Endothelial cell of umbilical vein (primary cell): ENCODE measurements around the gene CNFN. TPM values are rescaled to one million over a fixed set of nuclear protein-coding genes. Genes with fewer than 3 reads are reported as not detected.

Source experiments
- BruUV-seq: library from RNA; stranded (reverse); fragments of 400-500 nt; replicated peaks from 2 replicates; lab custom pipeline; 2021; lab: Mats Ljungman, UMichigan
- CTCF ChIA-PET: fragments of 300-600, 350-600 bp; sonication (Branson Sonifier 250); formaldehyde crosslinking; loops from one replicate; lab custom pipeline; 2021; ENCODE audit warnings: antibody characterized with exemption, inconsistent platforms; lab: Charles Lee
- POLR2A ChIA-PET: fragments of 300-600, 350-600 bp; sonication (Branson Sonifier 250); formaldehyde crosslinking; loops from one replicate; lab custom pipeline; 2021; ENCODE audit warnings: antibody characterized with exemption, inconsistent platforms; lab: Charles Lee
- DNase-seq: peaks from one replicate; pipeline ENCODE4 v3.0.0-alpha.2; 2011; ENCODE audit warnings: low read depth, low spot score
- FAIRE-seq: peaks from 2 replicates; lab custom pipeline; 2011; peaks lifted over from hg19 to GRCh38; lab: Jason Lieb, UNC
- H2AFZ ChIP-seq: 2 replicates; pipeline ENCODE4 v1.6.0; 2012; ENCODE audit warnings: low read depth, low read length, control low read depth, inconsistent platforms
- H3K27ac ChIP-seq: 2 replicates; pipeline ENCODE4 v1.5.1; 2011; ENCODE audit warnings: low read depth, mild to moderate bottlenecking, control low read depth, low read length, moderate library complexity; ENCODE audit not compliant: insufficient read depth
- H3K27me3 ChIP-seq, 2 experiments: 2 replicates each; pipeline versions ENCODE4 v1.6.0 to v1.6.1; 2011; ENCODE audit warnings: low read length in 2 of 2, mixed read lengths in 1 of 2; ENCODE audit not compliant: control insufficient read depth in 2 of 2, insufficient read depth in 2 of 2
- H3K36me3 ChIP-seq, 2 experiments: 2 replicates in 1 of 2; 3 replicates in 1 of 2; pipeline ENCODE4 v1.5.1; 2011; ENCODE audit warnings: low read length in 2 of 2, mild to moderate bottlenecking in 1 of 2, moderate library complexity in 1 of 2; ENCODE audit not compliant: control insufficient read depth in 2 of 2, insufficient read depth in 2 of 2; ENCODE audit errors: extremely low read depth in 1 of 2
- H3K4me1 ChIP-seq: 3 replicates; pipeline ENCODE4 v1.5.1; 2011; ENCODE audit warnings: mild to moderate bottlenecking, low read length; ENCODE audit not compliant: control insufficient read depth, insufficient read depth; ENCODE audit errors: extremely low read depth
- H3K4me2 ChIP-seq: 2 replicates; pipeline ENCODE4 v1.6.1; 2011; ENCODE audit warnings: low read length, control low read depth, mixed read lengths; ENCODE audit not compliant: insufficient read depth
- H3K4me3 ChIP-seq, 3 experiments: fragments of 200-600 bp in 1 of 3; sonication (generic), shearing (Covaris generic) in 1 of 3; replicated peaks in 1 of 3; 2 replicates each; pipeline ENCODE4 v1.5.1; 2011 to 2016; ENCODE audit warnings: control low read depth in 3 of 3, low read length in 3 of 3, mild to moderate bottlenecking in 2 of 3, inconsistent platforms in 1 of 3, low read depth in 1 of 3, moderate library complexity in 1 of 3; ENCODE audit not compliant: insufficient read depth in 1 of 3
- H3K79me2 ChIP-seq: 2 replicates; pipeline ENCODE4 v1.6.0; 2012; ENCODE audit warnings: low read length, inconsistent platforms; ENCODE audit not compliant: control insufficient read depth, insufficient read depth
- H3K9ac ChIP-seq: replicated peaks from 2 replicates; pipeline ENCODE3; 2011; ENCODE audit warnings: low read length, control low read depth; ENCODE audit not compliant: insufficient read depth; ENCODE audit errors: extremely low read depth
- H3K9me1 ChIP-seq: replicated peaks from 3 replicates; pipeline ENCODE4 v1.6.0; 2011; ENCODE audit warnings: mild to moderate bottlenecking, low read length; ENCODE audit not compliant: control insufficient read depth, insufficient read depth; ENCODE audit errors: extremely low read depth
- H3K9me3 ChIP-seq: replicated peaks from 2 replicates; pipeline ENCODE4 v1.5.1; 2012; ENCODE audit warnings: low read length, inconsistent platforms; ENCODE audit not compliant: control insufficient read depth, insufficient read depth
- H4K20me1 ChIP-seq: replicated peaks from 2 replicates; pipeline ENCODE3; 2011; ENCODE audit warnings: mild to moderate bottlenecking, low read length; ENCODE audit not compliant: control insufficient read depth, insufficient read depth; ENCODE audit errors: extremely low read depth
- EZH2 ChIP-seq: IDR thresholded peaks from 2 replicates; pipeline ENCODE4 v1.6.1; 2012; ENCODE audit warnings: borderline replicate concordance, low read depth, mild to moderate bottlenecking, moderate library complexity, low read length, inconsistent platforms; ENCODE audit not compliant: severe bottlenecking
- FOS ChIP-seq: IDR thresholded peaks from 2 replicates; pipeline ENCODE4 v1.6.1; 2011; ENCODE audit warnings: mild to moderate bottlenecking, low read length, moderate library complexity, borderline replicate concordance; ENCODE audit not compliant: insufficient read depth
- GATA2 ChIP-seq: IDR thresholded peaks from 2 replicates; pipeline ENCODE4 v1.7.0; 2011; ENCODE audit warnings: low read depth, mild to moderate bottlenecking, moderate library complexity, mixed read lengths, low read length; ENCODE audit not compliant: insufficient read length, insufficient read depth
- JUN ChIP-seq: IDR thresholded peaks from 2 replicates; pipeline ENCODE4 v1.6.1; 2011; ENCODE audit warnings: borderline replicate concordance, low read depth; ENCODE audit not compliant: insufficient read length, insufficient read depth
- MYC ChIP-seq: IDR thresholded peaks from one replicate; pipeline ENCODE4 v1.6.1; 2011; ENCODE audit warnings: mild to moderate bottlenecking, low read depth, low read length
- POLR2A ChIP-seq: IDR thresholded peaks from 2 replicates; pipeline ENCODE4 v1.6.1; 2012; ENCODE audit warnings: low read depth, mild to moderate bottlenecking, control low read depth, low read length
- POLR2AphosphoS5 ChIP-seq: IDR thresholded peaks from 2 replicates; pipeline ENCODE4 v1.6.1; 2012; ENCODE audit warnings: low read depth, mild to moderate bottlenecking, control low read depth, low read length, moderate library complexity; ENCODE audit not compliant: insufficient read depth
- dilution Hi-C: fragments of 300-500 bp; cut with MboI; formaldehyde crosslinking; loops from one replicate; pipeline ENCODE4 v1.15.0; 2019; ENCODE audit warnings: low sequenced_read_pairs; ENCODE audit not compliant: extremely low pct_ligation_motif_present
- intact Hi-C: fragments of 100-400 bp; cut with micrococcal nuclease; formaldehyde crosslinking; loops from one replicate; pipeline ENCODE4 v1.10.0; 2022
- polyA plus RNA-seq, 4 experiments: library from polyadenylated mRNA; depleted of rRNA in 3 of 4; stranded (reverse) in 3 of 4; unstranded in 1 of 4; fragments of >200 nt; gene quantifications; 2 replicates each; pipeline versions ENCODE4 v1.2.1 to v1.2.3, GENCODE V29; 2011 to 2012; ENCODE audit warnings: missing spikeins in 1 of 4
- total RNA-seq: library from RNA; stranded (reverse); gene quantifications from 2 replicates; pipeline ENCODE4 v1.2.3, GENCODE V29; 2021
- TF ChIP-seq, protein P1 (sequence below): IDR thresholded peaks from 2 replicates; pipeline ENCODE4 v1.6.1; 2011; ENCODE audit not compliant: insufficient read depth, insufficient read length
- TF ChIP-seq, protein P2 (sequence below), 2 donors: IDR thresholded peaks; 1 replicate in 1 of 2; 2 replicates in 1 of 2; pipeline ENCODE4 v1.5.1; 2011; ENCODE audit warnings: low read length in 2 of 2, mild to moderate bottlenecking in 2 of 2, moderate library complexity in 2 of 2, control low read depth in 1 of 2, inconsistent platforms in 1 of 2, low read depth in 1 of 2; ENCODE audit not compliant: insufficient read depth in 1 of 2; ENCODE audit errors: extremely low read depth in 1 of 2

The CNFN gene
- total and polyA plus RNA-seq, 2 donors (not counting 3 experiments of a cell fraction or from before 2014, with no cell fraction given), result 0.23 to 0.73 TPM

DNA sequence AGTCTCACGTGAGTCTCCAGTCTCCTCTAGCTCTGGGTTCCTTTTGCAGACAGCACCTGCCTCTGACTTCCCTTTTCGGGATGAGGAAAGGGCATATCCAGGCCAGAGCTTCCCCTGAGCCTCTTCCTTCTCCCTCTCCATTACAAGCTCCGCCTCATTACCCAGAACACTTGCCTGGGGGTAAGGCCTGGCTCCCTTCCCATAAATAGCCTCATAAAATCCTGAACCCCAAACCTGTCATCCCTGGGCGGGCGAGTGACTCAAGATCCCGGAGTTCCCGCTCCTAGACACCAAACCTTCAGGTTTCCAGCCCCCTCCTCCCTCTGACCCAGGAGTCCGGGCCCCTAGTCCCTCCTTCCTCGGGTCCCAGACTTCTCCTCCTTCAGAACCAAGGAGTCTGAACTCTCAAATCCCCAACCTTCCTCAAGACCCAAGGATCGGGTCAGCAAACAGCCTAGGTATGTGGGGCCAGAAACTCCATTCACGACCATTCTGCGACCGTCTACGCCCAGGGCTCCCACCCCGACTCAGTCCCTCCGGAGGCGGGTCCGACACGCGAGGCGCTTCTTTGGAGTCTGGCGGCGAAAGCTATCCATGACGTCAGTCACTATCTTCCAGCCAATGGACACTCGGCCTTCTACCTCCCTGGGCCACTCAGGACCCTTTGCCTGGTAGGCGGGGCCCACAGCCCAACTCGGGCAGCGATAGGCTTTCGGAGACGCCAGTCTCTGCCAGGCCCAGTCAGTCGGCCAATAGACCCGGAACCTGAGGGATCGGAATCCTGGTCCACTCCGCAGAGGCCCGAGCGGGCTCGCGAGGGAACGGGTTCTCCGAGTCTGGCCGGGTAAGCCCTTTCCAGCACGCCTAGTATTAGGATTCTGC lies 6.5 kb upstream of the CNFN start:
- H3K27me3 ChIP-seq, result no peaks in the 10 kb centered on the region
- peak; percentile 100 for FAIRE-seq
- H3K4me2 ChIP-seq, result peak overlapping the region; percentile 80
- no peaks in the 10 kb centered on the region for H3K36me3 ChIP-seq
- TF ChIP-seq, protein P1, sequence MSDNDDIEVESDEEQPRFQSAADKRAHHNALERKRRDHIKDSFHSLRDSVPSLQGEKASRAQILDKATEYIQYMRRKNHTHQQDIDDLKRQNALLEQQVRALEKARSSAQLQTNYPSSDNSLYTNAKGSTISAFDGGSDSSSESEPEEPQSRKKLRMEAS, result no peak
- TF ChIP-seq MYC (no peak), POLR2AphosphoS5 (peak; percentile 88), POLR2A (peak; percentile 87), FOS (no peak), JUN (peak; percentile 72), GATA2 (no peak), EZH2 (no peak)
- TF ChIP-seq, protein P2, sequence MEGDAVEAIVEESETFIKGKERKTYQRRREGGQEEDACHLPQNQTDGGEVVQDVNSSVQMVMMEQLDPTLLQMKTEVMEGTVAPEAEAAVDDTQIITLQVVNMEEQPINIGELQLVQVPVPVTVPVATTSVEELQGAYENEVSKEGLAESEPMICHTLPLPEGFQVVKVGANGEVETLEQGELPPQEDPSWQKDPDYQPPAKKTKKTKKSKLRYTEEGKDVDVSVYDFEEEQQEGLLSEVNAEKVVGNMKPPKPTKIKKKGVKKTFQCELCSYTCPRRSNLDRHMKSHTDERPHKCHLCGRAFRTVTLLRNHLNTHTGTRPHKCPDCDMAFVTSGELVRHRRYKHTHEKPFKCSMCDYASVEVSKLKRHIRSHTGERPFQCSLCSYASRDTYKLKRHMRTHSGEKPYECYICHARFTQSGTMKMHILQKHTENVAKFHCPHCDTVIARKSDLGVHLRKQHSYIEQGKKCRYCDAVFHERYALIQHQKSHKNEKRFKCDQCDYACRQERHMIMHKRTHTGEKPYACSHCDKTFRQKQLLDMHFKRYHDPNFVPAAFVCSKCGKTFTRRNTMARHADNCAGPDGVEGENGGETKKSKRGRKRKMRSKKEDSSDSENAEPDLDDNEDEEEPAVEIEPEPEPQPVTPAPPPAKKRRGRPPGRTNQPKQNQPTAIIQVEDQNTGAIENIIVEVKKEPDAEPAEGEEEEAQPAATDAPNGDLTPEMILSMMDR (IDR thresholded peaks at IDR 0.05; ENCODE audit: extremely low read depth in 1 of 2, insufficient read depth in 1 of 2, low read depth in 1 of 2, low read length in 2 of 2), result no peak
- no peaks in the 10 kb centered on the region for H3K9me3 ChIP-seq
- DNase-seq, result peak; percentile 100
- H3K4me3 ChIP-seq, result peak overlapping the region; percentile 36 to 73 (median 49)
- dilution Hi-C loops, result no loop called here
- H3K4me1 ChIP-seq, result peaks cover 17% of the 10 kb centered on the region
- no peaks in the 10 kb centered on the region for H3K9me1 ChIP-seq
- BruUV-seq, result TSS peak; percentile 74
- intact Hi-C loops, result loop anchor here (1.0 to 5.0 kb wide), 4 partner anchors 27 to 264 kb away; partner anchors contain the start of genes MEGF8 and POU2F2
- H3K79me2 ChIP-seq, result peaks cover 6% of the 10 kb centered on the region
- ChIA-PET CTCF (interaction anchor here (1.0 to 1.7 kb wide), 9 partner anchors 9 to 288 kb away, joined by 3 to 8 read pairs (median 3); partner anchors contain the start of gene POU2F2), POLR2A (interaction anchor here (0.6 to 1.3 kb wide), 2 partner anchors 10 to 39 kb away, joined by 3 to 4 read pairs; no protein-coding TSS in a partner anchor)
- H2AFZ ChIP-seq, result peak overlapping the region; percentile 94
- H3K27ac ChIP-seq, result peak overlapping the region; percentile 77
- no peaks in the 10 kb centered on the region for H4K20me1 ChIP-seq
- peak overlapping the region; percentile 85 for H3K9ac ChIP-seq
